ENCODE measurements around the gene ATP9A. TPM values are rescaled to one million over a fixed set of nuclear protein-coding genes. Genes with fewer than 3 reads are reported as not detected.

The ATP9A gene
- total and polyA plus RNA-seq, 2 of the 4 experiments (the other 2 are of a cell fraction) = 10.6 to 22.4 TPM

GRCh38 chr20:51788822-51789221 lies 20.6 kb upstream of the ATP9A start:
- in situ Hi-C loops (cut with MboI; ENCODE audit: low sequenced_read_pairs) = no loop called here

More at GRCh38 chr20:51788822-51789221, 20.6 kb upstream of the ATP9A start:
- H2AK9ac ChIP-seq (replicated peaks; ENCODE audit: low read depth, low read length, poor library complexity) = no peak overlapping the region
- H2BK20ac ChIP-seq (ENCODE audit: low read depth, low read length) = no peak overlapping the region
- no peak overlapping the region for H2BK15ac ChIP-seq (ENCODE audit: low read depth, low read length)
- no peak overlapping the region for H4K8ac ChIP-seq (ENCODE audit: low read depth in 2 of 2, low read length in 2 of 2)
- no peaks in the 10 kb centered on the region for H3K4me1 ChIP-seq (ENCODE audit: control insufficient read depth, insufficient read depth, low read length)
- TF ChIP-seq NFE2L2 (IDR thresholded peaks at IDR 0.05; ENCODE audit: low read depth, low read length) = no peak
- TF ChIP-seq SMC3 (IDR thresholded peaks at IDR 0.05; ENCODE audit: low read depth, low read length) = no peak
- no peak for TF ChIP-seq USF2 (IDR thresholded peaks at IDR 0.05; ENCODE audit: low read depth, low read length)
- TF ChIP-seq RFX5 (IDR thresholded peaks at IDR 0.05; ENCODE audit: low read depth, low read length) = no peak
- TF ChIP-seq CHD1 (IDR thresholded peaks at IDR 0.05; ENCODE audit: low read depth, low read length) = no peak
- no peak for TF ChIP-seq BHLHE40 (IDR thresholded peaks at IDR 0.05; ENCODE audit: low read depth, low read length)
- TF ChIP-seq RCOR1 (IDR thresholded peaks at IDR 0.05; ENCODE audit: insufficient replicate concordance, low read length) = no peak
- TF ChIP-seq RAD21 (IDR thresholded peaks at IDR 0.05; ENCODE audit: low read length) = no peak
- TF ChIP-seq MAFK (IDR thresholded peaks at IDR 0.05; ENCODE audit: low read depth, low read length) = no peak
- TF ChIP-seq ELK1 (IDR thresholded peaks at IDR 0.05; ENCODE audit: borderline replicate concordance, low read depth, low read length) = no peak
- no peak for TF ChIP-seq MAZ (IDR thresholded peaks at IDR 0.05; ENCODE audit: borderline replicate concordance, low read depth, low read length)
- no peak for TF ChIP-seq CTCF (conservative IDR thresholded peaks at IDR 0.05; ENCODE audit: low read depth, low read length)
- no peak for TF ChIP-seq POLR2A (IDR thresholded peaks at IDR 0.05; ENCODE audit: low read depth, low read length)
- TF ChIP-seq CEBPB (IDR thresholded peaks at IDR 0.05; ENCODE audit: low read depth, low read length) = no peak
- TF ChIP-seq MXI1 (IDR thresholded peaks at IDR 0.05; ENCODE audit: borderline replicate concordance, low read depth, low read length) = no peak
- TF ChIP-seq FOS (IDR thresholded peaks at IDR 0.05; ENCODE audit: low read depth, low read length) = no peak
- H3K4ac ChIP-seq (ENCODE audit: low read depth, low read length) = no peak overlapping the region
- intact Hi-C loops (cut with micrococcal nuclease) = no loop called here
- no peaks in the 10 kb centered on the region for H3K79me1 ChIP-seq (ENCODE audit: low read depth in 1 of 2, low read length in 2 of 2)
- no peak overlapping the region for H3K14ac ChIP-seq (replicated peaks; ENCODE audit: low read depth, low read length)
- no TSS peak for BruUV-seq (replicated peaks)
- H4K20me1 ChIP-seq (ENCODE audit: insufficient read depth, low read length) = no peaks in the 10 kb centered on the region
- H3K27ac ChIP-seq (ENCODE audit: insufficient read depth, low read length) = no peak overlapping the region
- H3K4me3 ChIP-seq (ENCODE audit: insufficient read depth, low read depth, low read length) = no peak overlapping the region
- no peak overlapping the region for H4K91ac ChIP-seq (ENCODE audit: insufficient read depth, low read depth, low read length)
- ChIA-PET CTCF (no interaction called here), POLR2A (ENCODE audit: unreplicated experiment) (no interaction called here)
- no peak overlapping the region for H3K23ac ChIP-seq (ENCODE audit: low read depth, low read length)
- H3K9ac ChIP-seq (ENCODE audit: low read depth, low read length) = no peak overlapping the region
- H3K9me1 ChIP-seq (ENCODE audit: insufficient read depth, low read length) = no peaks in the 10 kb centered on the region
- no peak overlapping the region for H2AK5ac ChIP-seq (ENCODE audit: low read depth, low read length)
- H3K36me3 ChIP-seq (ENCODE audit: control insufficient read depth, insufficient read depth, low read length) = no peaks in the 10 kb centered on the region
- no peaks in the 10 kb centered on the region; the same call in 1 of the 2 replicates for H3K27me3 ChIP-seq (ENCODE audit: control insufficient read depth, insufficient read depth, low read length)
- no peak overlapping the region for H2BK120ac ChIP-seq (ENCODE audit: low read depth, low read length)
- WGBS, 2 experiments (ENCODE audit: extremely low coverage in 2 of 2, insufficient read length in 1 of 2) = 93% methylated on average over 6 of the region's 14 CpGs; no CpG with 5 or more reads in 1 of the 2 experiments
- no peak overlapping the region for H3K4me2 ChIP-seq (ENCODE audit: low read depth, low read length)
- no peak overlapping the region for H4K5ac ChIP-seq (ENCODE audit: low read depth, low read length)
- peaks cover 2% of the 10 kb centered on the region; the same call in 1 of the 2 replicates for H3K9me3 ChIP-seq (ENCODE audit: control insufficient read depth, insufficient read depth, low read length)
- H2AFZ ChIP-seq (replicated peaks; ENCODE audit: low read length, poor library complexity) = no peak overlapping the region
- DNase-seq (no peak), ATAC-seq (ENCODE audit: low read depth) (no peak)
- H3K56ac ChIP-seq (ENCODE audit: extremely low read depth, insufficient read depth, low read length) = no peak overlapping the region
- no peak overlapping the region for H2BK5ac ChIP-seq (ENCODE audit: low read depth, low read length, poor library complexity, severe bottlenecking)
- H3K18ac ChIP-seq (ENCODE audit: low read depth, low read length) = no peak overlapping the region
- dilution Hi-C loops (cut with HindIII; ENCODE audit: low sequenced_read_pairs, unreplicated experiment) = no loop called here
